ENCODE data around the gene ST7L. TPM values are rescaled to one million over a fixed set of nuclear protein-coding genes. Genes with fewer than 3 reads are reported as not detected.

Gene ST7L
- total RNA-seq, 2 experiments from 2014 or later = 11.3 to 12.5 TPM

DNA sequence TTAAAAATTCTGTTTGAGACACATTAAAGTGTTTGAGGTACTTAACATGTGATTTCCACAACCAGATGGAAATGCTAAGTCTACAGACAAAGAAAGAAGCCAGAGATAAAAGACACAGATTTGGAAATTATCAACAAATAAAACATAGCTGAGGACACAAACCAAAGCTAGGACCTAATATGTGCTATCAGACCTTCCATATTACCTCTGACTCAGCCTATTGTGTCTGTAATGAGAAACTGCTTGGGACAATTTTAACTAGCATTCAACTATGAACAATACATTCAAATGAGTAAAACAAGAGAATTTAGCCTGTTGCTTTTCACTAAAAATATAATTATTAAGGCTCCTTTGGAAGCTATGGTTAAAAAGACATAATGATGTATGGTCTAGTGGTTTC is 55.6 kb downstream of the ST7L start:
- ChIA-PET CTCF (no interaction called here), POLR2A (no interaction called here)

DNA sequence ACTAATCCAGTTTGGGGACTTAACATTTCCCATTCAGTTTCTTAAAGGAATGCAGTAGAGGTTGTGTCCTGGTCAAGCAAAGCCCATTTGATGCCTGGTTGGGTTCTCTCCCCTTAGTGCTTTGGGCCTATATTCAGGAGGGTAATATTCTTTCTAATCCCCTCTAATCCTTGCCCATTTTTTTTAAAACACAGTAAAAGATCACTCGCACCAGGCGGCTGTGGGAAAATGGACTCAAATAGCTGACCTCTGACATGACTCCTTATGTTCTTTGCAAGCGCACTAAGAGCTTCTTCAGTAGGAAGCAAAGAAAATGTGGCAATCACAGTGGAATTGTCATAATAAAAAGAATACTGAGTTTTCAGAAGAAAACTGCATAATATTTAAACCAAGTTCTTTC is 60.3 kb downstream of the ST7L start:
- ChIA-PET POLR2A (no interaction called here), CTCF (no interaction called here)

DNA sequence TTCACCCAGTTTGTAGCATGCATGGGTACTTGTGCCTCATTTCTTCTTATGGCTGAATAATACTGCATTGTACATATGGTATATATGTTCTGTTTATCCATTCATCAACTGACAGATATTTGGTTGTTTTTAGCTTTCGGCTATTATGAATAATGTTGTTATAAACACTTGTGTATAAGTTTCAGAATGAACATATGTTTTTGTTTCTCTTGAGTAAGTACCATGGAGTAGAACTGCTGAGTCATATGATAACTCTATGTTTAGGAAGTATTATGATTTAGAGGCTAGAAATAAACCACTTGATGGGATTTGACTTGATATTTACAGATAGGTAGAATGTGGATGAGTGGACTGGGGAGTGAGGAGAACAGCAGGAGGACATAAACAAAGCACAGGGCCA is 61.6 kb downstream of the ST7L start:
- ChIA-PET CTCF (no interaction called here), POLR2A (no interaction called here)

DNA sequence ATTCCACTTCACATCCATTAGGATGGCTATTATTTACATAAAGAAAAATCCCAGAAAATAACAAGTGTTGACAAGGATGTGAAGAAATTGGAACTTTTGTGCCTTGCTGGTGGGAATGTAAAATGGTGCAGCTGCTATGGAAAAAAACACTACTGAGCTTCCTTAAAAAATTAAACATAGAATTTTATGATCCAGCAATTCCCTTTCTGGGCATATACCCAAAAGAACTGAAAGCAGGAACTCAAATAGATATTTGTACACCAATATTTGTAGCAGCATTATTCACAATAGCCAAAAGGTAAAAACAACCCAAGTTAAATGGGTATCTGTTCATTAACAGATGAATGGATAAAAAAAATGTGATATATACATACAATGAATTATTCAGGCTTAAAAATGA is 64.5 kb downstream of the ST7L start:
- POLR2A ChIA-PET = no interaction called here
- CTCF ChIA-PET = no interaction called here

DNA sequence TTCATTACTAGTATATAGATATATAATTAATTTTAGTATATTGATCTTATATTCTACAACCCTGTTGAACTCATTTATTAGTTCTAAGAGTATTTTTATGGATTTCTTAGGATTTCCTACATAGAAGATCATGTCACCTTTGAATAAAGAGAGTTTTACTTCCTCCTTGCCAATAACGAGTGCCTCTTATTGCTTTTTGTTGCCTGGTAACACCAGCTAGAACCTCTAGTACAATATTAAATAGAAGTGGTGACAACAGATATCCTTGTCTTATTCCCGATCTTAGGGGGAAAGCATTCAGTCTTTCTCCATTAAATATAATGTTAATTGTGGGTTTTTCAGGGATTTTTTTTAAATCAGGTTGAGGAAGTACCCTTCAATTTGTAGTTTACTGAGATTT is 69.4 kb downstream of the ST7L start:
- ChIA-PET POLR2A (no interaction called here), CTCF (no interaction called here)

DNA sequence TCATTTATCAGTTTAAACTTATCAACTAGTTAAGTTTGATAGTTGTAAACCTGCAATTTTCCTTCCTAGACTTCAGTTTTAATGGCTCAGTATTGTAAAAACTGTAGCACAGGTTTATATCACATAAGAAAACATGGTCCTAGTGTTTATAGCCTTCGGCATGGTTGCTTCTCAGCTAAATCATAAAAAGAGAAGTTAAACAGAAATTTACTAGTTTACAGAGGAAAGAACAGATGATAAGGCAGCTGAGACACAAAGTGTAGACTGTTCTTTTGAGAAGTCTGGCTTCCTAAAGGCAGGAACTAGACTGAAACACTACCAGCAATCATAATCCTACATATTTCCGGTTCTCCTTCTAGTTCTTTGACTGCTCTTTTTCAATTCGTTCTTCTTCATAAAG is 70.4 kb downstream of the ST7L start:
- ChIA-PET POLR2A (no interaction called here), CTCF (no interaction called here)

DNA sequence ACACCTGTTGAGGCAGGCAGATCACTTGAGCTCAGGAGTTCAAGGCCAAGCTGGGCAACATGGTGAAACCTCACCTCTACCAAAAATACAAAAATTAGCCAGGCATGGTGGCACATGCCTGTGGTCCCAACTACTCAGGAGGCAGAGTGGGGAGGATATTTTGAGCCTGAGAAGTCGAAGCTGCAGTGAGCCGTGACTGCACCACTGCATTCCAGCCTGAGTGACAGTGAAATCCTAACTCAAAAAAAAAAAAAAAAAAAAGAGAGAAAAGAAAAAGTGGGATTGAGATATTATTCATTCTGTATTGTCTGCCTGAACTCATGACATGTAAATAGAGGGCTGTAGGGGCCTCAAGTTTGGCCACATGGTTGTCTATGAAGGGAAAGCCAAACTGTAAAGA is 72.9 kb downstream of the ST7L start:
- ChIA-PET CTCF (no interaction called here), POLR2A (no interaction called here)

DNA sequence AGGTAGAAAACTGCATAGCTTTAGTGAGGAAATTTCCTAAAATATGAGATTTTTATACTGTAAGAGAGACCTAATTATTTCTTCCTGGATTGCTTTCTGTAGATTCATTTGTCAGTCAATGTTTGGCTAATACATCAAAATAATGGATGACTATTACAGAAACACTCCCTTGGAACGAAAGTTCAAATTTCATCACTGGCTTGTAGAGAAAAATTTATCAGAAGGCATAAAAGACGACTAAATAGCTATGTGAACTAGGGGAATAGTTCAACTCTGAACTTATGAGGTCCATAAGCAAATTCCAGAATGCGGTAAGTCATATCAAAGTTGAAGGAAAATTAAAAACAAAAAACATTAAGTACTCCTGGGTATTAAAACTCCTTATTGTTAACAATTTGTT is 74.2 kb downstream of the ST7L start:
- POLR2A ChIA-PET = no interaction called here
- CTCF ChIA-PET = interaction anchor here (0.7 kb wide), 1 partner anchor 53 kb away, joined by 4 read pairs; no protein-coding TSS in a partner anchor

DNA sequence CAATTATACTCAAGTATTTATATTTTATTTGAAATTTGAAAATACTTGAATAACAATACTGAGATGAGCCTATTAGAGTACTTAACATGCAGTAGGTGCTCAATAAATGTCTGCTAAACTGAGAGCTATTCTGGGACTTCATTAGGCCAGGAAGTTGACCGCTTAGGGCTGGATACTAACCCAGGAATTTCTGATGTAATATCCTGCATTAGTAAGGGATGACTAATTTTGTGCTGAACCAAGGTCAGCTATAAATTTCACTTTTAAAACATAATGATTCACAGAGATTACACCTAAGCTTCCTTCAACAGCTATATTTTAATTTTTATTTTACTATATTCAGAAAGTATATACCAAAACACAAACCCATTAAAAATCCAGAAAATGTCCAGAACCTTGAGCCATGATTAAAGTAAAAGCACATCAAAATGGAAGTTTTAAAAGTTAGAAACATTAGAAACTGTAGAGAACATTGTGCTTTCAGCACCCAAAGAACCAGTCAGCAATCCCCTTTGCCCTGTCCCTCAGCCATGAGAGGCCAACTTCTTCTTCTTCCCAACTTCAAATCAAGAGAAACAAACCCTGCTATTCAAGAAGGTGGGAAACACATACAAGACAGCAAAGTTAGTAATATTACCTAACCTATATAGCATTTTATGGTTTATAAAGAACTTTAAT is 74.8 kb downstream of the ST7L start:
- POLR2A ChIA-PET = interaction anchor here (0.6 kb wide), 1 partner anchor 1613 kb away, joined by 6 read pairs; no protein-coding TSS in a partner anchor
- CTCF ChIA-PET = interaction anchor here (0.7 kb wide), 3 partner anchors 36 to 1072 kb away, joined by 3 to 4 read pairs (median 3); no protein-coding TSS in a partner anchor

DNA sequence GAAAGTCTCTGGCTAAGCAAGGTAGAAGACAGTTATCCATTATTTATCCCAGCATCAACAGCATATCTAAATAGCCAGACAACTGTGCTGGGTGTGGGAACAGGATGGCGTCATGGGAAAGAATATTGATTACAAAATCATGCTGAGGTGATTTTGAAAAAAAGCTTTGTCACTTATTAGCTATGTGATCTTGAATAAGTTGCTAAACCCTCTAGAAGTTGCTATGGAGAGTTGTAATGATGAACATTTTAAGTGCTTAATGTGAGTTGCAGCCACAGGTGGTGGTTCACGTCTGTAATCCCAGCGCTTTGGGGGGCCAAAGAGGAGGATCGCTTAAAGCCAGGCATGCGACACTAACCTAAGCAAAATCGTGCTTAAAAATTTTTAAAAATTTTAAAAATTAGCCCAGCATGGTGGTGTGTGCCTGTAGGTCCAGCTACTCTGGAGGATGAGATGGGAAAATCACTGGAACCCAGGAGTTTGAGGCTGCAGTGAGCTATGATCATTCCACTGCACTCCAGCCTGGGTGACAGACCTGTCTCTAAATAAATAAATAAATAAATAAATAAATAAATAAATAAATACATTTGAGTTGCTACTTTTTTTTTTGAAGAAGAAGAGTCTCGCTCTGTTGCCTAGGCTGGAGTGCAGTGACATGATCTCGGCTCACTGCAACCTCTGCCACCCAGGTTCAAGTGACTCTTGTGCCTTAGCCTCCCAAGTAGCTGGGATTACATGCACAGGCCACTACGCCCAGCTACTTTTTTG is 76.6 kb downstream of the ST7L start:
- POLR2A ChIA-PET = no interaction called here
- CTCF ChIA-PET = interaction anchor here (1.2 kb wide), 1 partner anchor 41 kb away, joined by 3 read pairs; no protein-coding TSS in a partner anchor

DNA sequence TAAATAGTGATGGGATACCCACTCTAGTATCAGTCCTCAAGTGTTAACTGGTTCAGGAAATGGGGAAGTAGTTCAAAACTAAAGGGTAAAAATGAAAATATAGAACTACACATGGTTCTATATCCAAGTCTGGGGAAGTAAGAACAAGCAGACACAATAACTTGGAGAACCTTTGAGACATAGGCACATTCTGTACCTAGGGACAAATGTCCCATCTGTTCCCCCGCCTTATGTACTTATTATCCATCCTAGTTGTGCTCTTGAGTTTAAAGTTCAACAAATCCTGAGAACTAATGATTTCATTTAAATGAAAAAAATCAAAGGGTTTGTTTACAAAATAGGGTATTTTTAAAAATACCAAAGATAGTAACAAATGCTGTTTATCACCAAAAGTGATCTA is 77.6 kb downstream of the ST7L start:
- ChIA-PET CTCF (no interaction called here), POLR2A (no interaction called here)

DNA sequence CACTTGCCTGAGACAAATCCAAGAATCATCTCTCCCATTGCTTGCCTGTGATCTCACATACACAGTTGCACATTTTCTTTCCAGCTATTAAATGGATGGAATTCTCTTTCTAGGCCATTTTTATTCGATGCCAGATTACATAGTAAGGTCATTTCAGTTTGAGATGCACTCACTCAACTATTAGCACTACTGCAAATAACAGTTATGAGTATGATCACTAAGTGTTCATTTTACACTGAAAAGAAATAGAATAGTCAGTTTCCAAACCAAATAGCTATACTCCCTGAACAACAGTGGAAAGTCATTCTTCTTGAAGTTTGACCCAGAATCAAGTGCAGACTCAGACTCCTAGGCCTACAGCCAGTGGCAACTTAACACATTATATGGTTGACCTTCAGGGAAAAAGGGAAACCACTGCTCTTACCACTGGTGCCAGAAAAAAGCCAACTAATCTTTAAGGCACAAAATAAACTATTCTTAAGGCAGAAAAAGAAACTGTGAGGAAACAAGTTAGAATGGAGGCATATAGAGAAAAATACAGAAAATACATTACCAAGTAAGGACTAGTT is 78.6 kb downstream of the ST7L start:
- ChIA-PET POLR2A (no interaction called here), CTCF (no interaction called here)

DNA sequence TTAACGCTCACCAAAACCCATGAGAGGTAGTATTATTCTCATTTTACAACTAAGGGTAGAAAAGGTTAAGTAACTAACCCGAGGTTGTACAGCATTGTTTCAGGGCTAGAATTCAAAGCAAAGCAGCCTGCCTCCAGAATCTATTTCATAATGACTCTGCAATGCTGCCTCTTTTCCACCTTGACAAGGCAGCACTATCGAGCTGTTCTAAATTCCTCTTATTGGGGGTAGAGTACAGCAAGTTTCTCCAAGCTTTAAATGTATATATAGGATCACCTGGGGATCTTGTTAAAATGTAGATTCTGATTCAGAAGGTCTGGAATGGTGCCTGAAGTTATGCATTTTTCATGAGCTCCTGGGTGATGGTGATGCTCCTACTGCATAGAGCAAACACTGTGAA is 80.1 kb downstream of the ST7L start:
- ChIA-PET POLR2A (no interaction called here), CTCF (no interaction called here)

DNA sequence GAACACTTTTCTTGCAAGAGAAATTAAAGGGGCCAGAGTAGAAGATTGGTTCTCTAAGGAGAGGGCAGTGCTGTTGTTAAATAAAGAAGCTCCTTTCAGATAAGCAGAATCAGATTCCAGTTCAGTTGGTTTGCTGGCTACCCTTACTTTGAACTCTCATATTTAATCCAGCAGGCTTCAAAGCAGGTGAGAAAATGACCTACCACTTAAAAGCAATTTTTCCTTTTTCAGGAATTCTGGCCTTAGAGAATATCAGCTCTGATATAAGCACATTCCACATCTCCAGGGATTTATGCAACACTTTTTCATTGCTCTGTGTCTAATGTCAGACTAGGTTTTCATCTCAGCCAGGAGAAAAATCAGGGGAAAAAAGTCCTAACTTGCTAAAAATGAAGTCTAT is 81.5 kb downstream of the ST7L start:
- ChIA-PET POLR2A (no interaction called here), CTCF (no interaction called here)

DNA sequence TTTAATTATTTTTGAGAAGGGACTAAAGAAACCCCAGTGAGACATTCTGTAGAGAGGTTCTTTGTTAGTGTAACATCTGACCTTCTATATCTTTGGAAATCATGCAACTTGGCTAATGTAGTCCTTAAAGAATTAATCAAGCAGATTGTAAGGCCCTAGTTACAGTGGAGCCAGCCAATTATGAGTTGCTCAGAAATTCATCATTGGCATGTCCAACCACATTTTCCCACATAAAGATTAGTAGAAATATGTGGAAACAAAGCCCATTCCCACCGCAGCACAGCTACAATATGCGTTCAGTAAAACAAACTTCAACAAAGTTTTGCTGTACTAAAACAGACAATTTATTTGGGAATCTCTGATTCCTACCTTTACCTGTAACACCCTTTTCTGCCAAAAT is 82.4 kb downstream of the ST7L start:
- POLR2A ChIA-PET = no interaction called here
- CTCF ChIA-PET = no interaction called here

DNA sequence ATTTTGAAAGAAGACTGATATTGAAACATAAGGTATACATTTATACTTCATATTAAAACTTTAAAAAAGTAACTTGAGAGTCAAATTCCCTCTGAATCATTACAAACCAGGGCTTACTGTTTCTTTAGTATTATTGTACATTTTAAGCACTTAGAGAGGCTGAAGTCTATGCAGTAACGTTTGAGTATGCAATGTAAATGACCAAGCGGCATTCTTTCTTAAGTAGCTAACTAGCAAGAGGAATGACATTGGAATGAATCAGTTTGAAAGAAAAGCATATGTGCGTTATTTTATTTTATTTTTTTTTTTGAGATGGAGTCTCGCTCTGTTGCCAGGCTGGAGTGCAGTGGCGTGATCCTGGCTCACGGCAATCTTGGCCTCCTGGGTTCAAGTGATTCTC is 85.9 kb downstream of the ST7L start:
- POLR2A ChIA-PET = no interaction called here
- CTCF ChIA-PET = no interaction called here

DNA sequence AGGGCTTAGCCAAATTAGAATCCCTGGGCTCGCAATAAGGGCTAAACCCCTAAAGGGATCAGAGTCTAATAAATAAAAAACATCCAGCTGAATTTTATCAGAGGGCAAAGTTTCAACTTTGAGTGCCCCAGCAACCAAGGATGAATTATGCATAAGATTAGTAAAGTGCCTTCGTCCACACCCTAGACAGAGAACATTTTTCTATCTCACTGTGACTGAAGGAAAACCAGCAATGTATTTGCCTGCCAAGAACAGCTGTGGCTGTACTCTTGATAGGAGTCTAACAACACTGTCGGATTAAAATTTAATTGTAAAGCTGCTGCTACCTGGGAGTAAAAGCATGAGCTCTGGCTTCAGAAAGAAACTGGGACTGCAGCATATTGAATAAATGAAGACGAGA is 86.9 kb downstream of the ST7L start:
- CTCF ChIA-PET = interaction anchor here (0.6 kb wide), 1 partner anchor 150 kb away, joined by 3 read pairs; no protein-coding TSS in a partner anchor

DNA sequence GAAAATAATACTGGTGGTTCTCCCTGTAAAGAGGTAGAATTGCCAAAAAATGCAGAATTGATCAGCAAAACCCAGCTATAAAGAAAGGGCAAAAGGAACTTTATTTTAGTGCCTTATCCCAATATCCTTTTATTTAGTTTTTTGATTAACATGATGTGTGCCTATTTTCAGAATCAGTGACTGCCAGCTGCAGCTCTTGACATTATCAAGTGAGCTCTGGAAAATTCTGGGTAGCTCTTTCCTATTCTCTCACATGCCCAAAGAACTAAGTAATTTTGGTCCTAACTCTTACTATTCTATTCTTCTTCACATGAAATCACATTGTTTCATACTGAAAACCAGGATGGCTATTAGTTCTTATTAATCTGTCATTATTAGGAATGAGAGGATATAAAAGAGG is 88.1 kb downstream of the ST7L start:
- ChIA-PET CTCF (no interaction called here), POLR2A (no interaction called here)

More for the DNA sequence above, 86.9 kb downstream of the ST7L start:
- POLR2A ChIA-PET = no interaction called here

DNA sequence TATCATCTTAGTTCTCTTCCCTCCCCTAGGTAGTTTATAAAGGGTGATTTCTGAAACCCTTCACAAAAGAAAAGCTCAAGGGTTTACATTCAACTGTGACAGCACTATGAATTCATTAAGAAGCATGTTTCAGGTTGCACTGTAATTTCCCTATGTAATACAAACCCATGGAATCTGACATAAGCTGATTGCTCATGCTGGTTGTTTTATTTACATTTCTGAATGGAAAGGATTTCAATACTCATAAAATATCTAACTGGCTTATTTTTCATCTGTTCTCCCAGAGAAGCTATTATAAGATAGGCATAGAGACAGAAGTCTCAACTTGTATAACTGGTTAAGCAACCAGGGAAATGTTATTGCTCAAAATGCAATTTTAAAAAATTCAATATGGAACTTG is 89.6 kb downstream of the ST7L start:
- POLR2A ChIA-PET = no interaction called here

DNA sequence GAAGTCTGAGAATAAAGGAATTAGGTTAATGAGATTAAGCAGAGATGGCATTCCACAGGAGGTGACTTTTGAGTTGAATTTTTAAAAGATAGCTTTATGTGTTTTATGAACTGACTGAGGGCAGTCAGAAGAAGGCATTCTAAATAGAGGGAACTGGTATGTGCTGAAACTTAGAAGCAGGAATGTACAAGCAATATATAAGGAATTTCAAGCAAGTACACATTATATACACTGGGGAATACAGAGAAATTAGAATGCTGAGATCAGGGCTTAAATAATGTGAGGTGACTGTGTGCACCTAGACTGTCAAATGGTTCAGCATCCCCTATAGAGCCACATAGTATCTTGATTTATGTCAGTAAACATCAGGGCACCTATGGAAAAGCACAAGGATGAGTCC is 90.9 kb downstream of the ST7L start:
- ChIA-PET POLR2A (no interaction called here), CTCF (no interaction called here)

More for the DNA sequence above, 89.6 kb downstream of the ST7L start:
- CTCF ChIA-PET = no interaction called here

DNA sequence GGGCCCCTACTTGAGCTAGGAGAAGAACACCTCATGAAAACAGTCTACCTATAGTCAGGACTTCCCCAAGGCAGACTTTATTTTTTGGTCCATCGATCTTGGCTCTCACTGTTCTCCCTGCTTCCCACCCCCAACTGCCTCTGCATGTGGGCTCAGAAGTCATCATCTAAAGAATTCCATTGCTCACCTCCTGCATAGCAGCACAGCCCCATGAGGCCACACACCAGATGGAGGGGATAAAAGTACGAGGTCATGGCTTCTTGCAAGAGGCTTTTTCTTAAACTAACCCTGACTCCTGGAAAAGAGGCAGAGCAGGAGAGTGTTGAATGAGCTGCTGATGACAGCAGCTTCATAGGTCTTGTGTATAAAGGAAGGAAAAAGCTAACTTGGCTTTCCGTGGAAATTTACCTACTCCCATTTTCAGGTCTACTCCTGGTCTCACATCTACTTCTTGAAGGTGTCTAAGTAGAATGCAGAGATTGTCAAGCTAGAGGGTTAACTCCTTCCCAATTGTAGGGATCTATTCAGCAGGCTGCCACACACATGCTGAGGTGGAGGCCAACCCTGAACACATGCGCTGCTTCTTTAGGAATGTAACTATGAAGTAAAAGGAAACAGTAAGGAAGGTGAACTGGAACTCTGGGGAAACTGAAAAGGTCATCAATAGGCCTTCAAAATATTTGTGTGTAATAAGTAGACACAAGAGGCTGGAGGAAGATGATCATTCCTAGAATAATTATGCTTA is 91.5 kb downstream of the ST7L start:
- CTCF ChIA-PET = no interaction called here
- POLR2A ChIA-PET = no interaction called here

All from activated CD8-positive, alpha-beta memory T cell treated with anti-CD3 and anti-CD28 coated beads for 36 hours (primary cell).